ENCODE measurements around the gene TFAP2E. TPM values are rescaled to one million over a fixed set of nuclear protein-coding genes. Genes with fewer than 3 reads are reported as not detected.

Gene TFAP2E
- total RNA-seq, 3 donors from 2014 or later (not counting 1 experiment from before 2014, with no cell fraction given): 6.6 to 7.3 (median 6.9) TPM

- no peak overlapping the region for H3K4me3 ChIP-seq (ENCODE audit: low read length)
- ATAC-seq (peak; percentile 62 to 84 (median 79)), DNase-seq (peak in 1 of 2 donors; percentile 74)
- peaks cover 3% of the 10 kb centered on the region for H3K36me3 ChIP-seq (ENCODE audit: control insufficient read depth, insufficient read depth, low read length)
- Mint-ChIP-seq H3K36me3 (no peaks in the 10 kb centered on the region), H3K27ac (peak overlapping the region; percentile 82 to 85), H3K4me3 (peak overlapping the region; percentile 17), H3K9me3 (no peaks in the 10 kb centered on the region), H3K4me1 (peaks cover 73 to 74% of the 10 kb centered on the region in 2 donors), H3K27me3 (ENCODE audit: low read depth in 2 of 2) (no peaks in the 10 kb centered on the region)
- no peaks in the 10 kb centered on the region for H3K27me3 ChIP-seq (ENCODE audit: control insufficient read depth, insufficient read depth, low read length)
- H3K4me1 ChIP-seq (ENCODE audit: control insufficient read depth, insufficient read depth, low read length): peaks cover 25% of the 10 kb centered on the region
- intact Hi-C loops (cut with micrococcal nuclease): no loop called here
- TF ChIP-seq CTCF (IDR thresholded peaks at IDR 0.05): no peak
- H3K27ac ChIP-seq (ENCODE audit: low read length): peak overlapping the region; percentile 6
- no peaks in the 10 kb centered on the region for H3K9me3 ChIP-seq (ENCODE audit: control insufficient read depth, insufficient read depth, low read length)
- WGBS (ENCODE audit: insufficient coverage): 51% methylated on average over 6 of the region's 6 CpGs
Measured at GRCh38 chr1:35539073-35539823, 33.9 kb upstream of the TFAP2E start.

GRCh38 chr1:35539824-35540261, 33.3 kb upstream of the TFAP2E start:
- Mint-ChIP-seq H3K36me3 (no peaks in the 10 kb centered on the region), H3K4me1 (peaks cover 76 to 77% of the 10 kb centered on the region in 2 donors)

GRCh38 chr1:35544976-35545375, 28.1 kb upstream of the TFAP2E start:
- no peak overlapping the region for H3K4me3 ChIP-seq (ENCODE audit: low read length)
- H3K4me1 ChIP-seq (ENCODE audit: control insufficient read depth, insufficient read depth, low read length): peaks cover 15% of the 10 kb centered on the region
- peak; percentile 59 to 63 (median 62) for ATAC-seq
- no peaks in the 10 kb centered on the region for H3K9me3 ChIP-seq (ENCODE audit: control insufficient read depth, insufficient read depth, low read length)
- intact Hi-C loops (cut with micrococcal nuclease): loop anchor here (1.0 kb wide), 1 partner anchor 97 kb away; no protein-coding TSS in a partner anchor
- no peaks in the 10 kb centered on the region for H3K9me3 Mint-ChIP-seq
- no peak overlapping the region for H3K27ac ChIP-seq (ENCODE audit: low read length)
- DNase-seq: peak in 1 of 2 donors; percentile 85
- TF ChIP-seq CTCF (IDR thresholded peaks at IDR 0.05): no peak
- no peaks in the 10 kb centered on the region for H3K27me3 ChIP-seq (ENCODE audit: control insufficient read depth, insufficient read depth, low read length)
- H3K36me3 ChIP-seq (ENCODE audit: control insufficient read depth, insufficient read depth, low read length): peaks cover 12% of the 10 kb centered on the region
- WGBS (ENCODE audit: insufficient coverage): 77% methylated on average over 3 of the region's 3 CpGs
- no peaks in the 10 kb centered on the region for H3K36me3 Mint-ChIP-seq
- no peaks in the 10 kb centered on the region for H3K27me3 Mint-ChIP-seq (ENCODE audit: low read depth in 2 of 2)
- peak overlapping the region in 1 of 2 donors; percentile 39 for H3K27ac Mint-ChIP-seq
- peaks cover 54 to 55% of the 10 kb centered on the region in 2 donors for H3K4me1 Mint-ChIP-seq
- no peak overlapping the region for H3K4me3 Mint-ChIP-seq

More at GRCh38 chr1:35539824-35540261, 33.3 kb upstream of the TFAP2E start:
- Mint-ChIP-seq H3K9me3 (no peaks in the 10 kb centered on the region), H3K27ac (peak overlapping the region; percentile 82 to 85), H3K4me3 (peak overlapping the region; percentile 6), H3K27me3 (ENCODE audit: low read depth in 2 of 2) (no peaks in the 10 kb centered on the region)
- WGBS (ENCODE audit: insufficient coverage): no CpG with 5 or more reads among the region's 1 CpG
- Histone ChIP-seq H3K9me3 (ENCODE audit: control insufficient read depth, insufficient read depth, low read length) (no peaks in the 10 kb centered on the region), H3K27ac (ENCODE audit: low read length) (peak overlapping the region; percentile 6), H3K4me3 (ENCODE audit: low read length) (no peak overlapping the region), H3K4me1 (ENCODE audit: control insufficient read depth, insufficient read depth, low read length) (peaks cover 27% of the 10 kb centered on the region), H3K27me3 (ENCODE audit: control insufficient read depth, insufficient read depth, low read length) (no peaks in the 10 kb centered on the region), H3K36me3 (ENCODE audit: control insufficient read depth, insufficient read depth, low read length) (peaks cover 3% of the 10 kb centered on the region)
- peak in 1 of 2 donors; percentile 27 for DNase-seq
- intact Hi-C loops (cut with micrococcal nuclease): no loop called here
- peak in 2 of 3 donors; percentile 46 to 50 for ATAC-seq
- TF ChIP-seq CTCF (IDR thresholded peaks at IDR 0.05): no peak

All from natural killer cell (primary cell).